ENCODE data around the gene GRK3.

GRK3 gene

GRCh38 chr22:25663654-25664053 lies 99.2 kb downstream of the GRK3 start:
- Histone ChIP-seq H2BK120ac (ENCODE audit: low read depth, low read length) (no peak overlapping the region), H2AK5ac (ENCODE audit: low read depth, low read length) (no peak overlapping the region), H2AFZ (ENCODE audit: low read length) (no peak overlapping the region), H3K79me1 (ENCODE audit: low read depth, low read length) (no peaks in the 10 kb centered on the region), H2BK15ac (ENCODE audit: low read length) (no peak overlapping the region), H3K9ac (ENCODE audit: low read depth, low read length, poor library complexity) (no peak overlapping the region), H2BK5ac (ENCODE audit: low read length) (no peak overlapping the region), H4K91ac (ENCODE audit: low read depth, low read length, poor library complexity) (no peak overlapping the region), H3K4ac (ENCODE audit: low read length) (no peak overlapping the region), H3K18ac (ENCODE audit: low read length) (no peak overlapping the region), H3K9me3 (replicated peaks in 1 of 2; ENCODE audit: control insufficient read depth in 2 of 2, insufficient read depth in 1 of 2, low read depth in 1 of 2, low read length in 2 of 2) (no peaks in the 10 kb centered on the region), H3K27me3 (ENCODE audit: control insufficient read depth in 3 of 3, insufficient read depth in 3 of 3, low read depth in 1 of 3, low read length in 3 of 3) (no peaks in the 10 kb centered on the region), H2BK12ac (ENCODE audit: low read length) (no peak overlapping the region), H3K23ac (ENCODE audit: low read depth, low read length, poor library complexity) (no peak overlapping the region), H3K27ac (replicated peaks; ENCODE audit: low read length) (no peak overlapping the region), H3K14ac (ENCODE audit: low read length) (no peak overlapping the region), H3K4me1 (ENCODE audit: control insufficient read depth in 2 of 2, insufficient read depth in 1 of 2, low read depth in 1 of 2, low read length in 2 of 2) (peaks cover 0 to 2% of the 10 kb centered on the region in 2 donors), H3K36me3 (replicated peaks in 1 of 2; ENCODE audit: control insufficient read depth in 2 of 2, insufficient read depth in 2 of 2, low read length in 2 of 2) (peaks cover 0 to 6% of the 10 kb centered on the region in 2 donors), H4K8ac (ENCODE audit: low read depth, low read length) (no peak overlapping the region), H3K4me3 (ENCODE audit: low read length in 2 of 2) (no peak overlapping the region), H3K4me2 (ENCODE audit: insufficient read depth, low read length, poor library complexity, severe bottlenecking) (no peak overlapping the region)
- no CpG with 5 or more reads among the region's 4 CpGs for WGBS, 2 donors (ENCODE audit: extremely low coverage in 2 of 2, insufficient read length in 2 of 2, insufficient replicate concordance in 1 of 2)
- DNase-seq (ENCODE audit: low spot score): no peak

- Histone ChIP-seq H2BK5ac (ENCODE audit: low read length) (no peak overlapping the region), H4K91ac (ENCODE audit: low read depth, low read length, poor library complexity) (no peak overlapping the region), H3K18ac (ENCODE audit: low read length) (no peak overlapping the region), H3K4me3 (ENCODE audit: low read length in 2 of 2) (no peak overlapping the region), H3K27ac (replicated peaks; ENCODE audit: low read length) (no peak overlapping the region), H3K79me1 (ENCODE audit: low read depth, low read length) (no peaks in the 10 kb centered on the region), H3K4me1 (ENCODE audit: control insufficient read depth in 2 of 2, insufficient read depth in 1 of 2, low read depth in 1 of 2, low read length in 2 of 2) (peaks cover 0 to 3% of the 10 kb centered on the region in 2 donors), H2AK5ac (ENCODE audit: low read depth, low read length) (no peak overlapping the region), H4K8ac (ENCODE audit: low read depth, low read length) (no peak overlapping the region), H3K4me2 (ENCODE audit: insufficient read depth, low read length, poor library complexity, severe bottlenecking) (no peak overlapping the region), H3K27me3 (ENCODE audit: control insufficient read depth in 3 of 3, insufficient read depth in 3 of 3, low read depth in 1 of 3, low read length in 3 of 3) (no peaks in the 10 kb centered on the region), H3K14ac (ENCODE audit: low read length) (no peak overlapping the region), H2BK120ac (ENCODE audit: low read depth, low read length) (no peak overlapping the region), H3K36me3 (replicated peaks in 1 of 2; ENCODE audit: control insufficient read depth in 2 of 2, insufficient read depth in 2 of 2, low read length in 2 of 2) (peaks cover 0 to 6% of the 10 kb centered on the region in 2 donors), H3K4ac (ENCODE audit: low read length) (no peak overlapping the region), H2BK12ac (ENCODE audit: low read length) (no peak overlapping the region), H3K23ac (ENCODE audit: low read depth, low read length, poor library complexity) (no peak overlapping the region), H3K9ac (ENCODE audit: low read depth, low read length, poor library complexity) (no peak overlapping the region), H2BK15ac (ENCODE audit: low read length) (no peak overlapping the region), H3K9me3 (replicated peaks in 1 of 2; ENCODE audit: control insufficient read depth in 2 of 2, insufficient read depth in 1 of 2, low read depth in 1 of 2, low read length in 2 of 2) (no peaks in the 10 kb centered on the region), H2AFZ (ENCODE audit: low read length) (no peak overlapping the region)
- no CpG with 5 or more reads among the region's 8 CpGs for WGBS, 2 donors (ENCODE audit: extremely low coverage in 2 of 2, insufficient read length in 2 of 2, insufficient replicate concordance in 1 of 2)
- DNase-seq (ENCODE audit: low spot score): no peak
Observed at GRCh38 chr22:25666308-25666707, 101.8 kb downstream of the GRK3 start.

DNA sequence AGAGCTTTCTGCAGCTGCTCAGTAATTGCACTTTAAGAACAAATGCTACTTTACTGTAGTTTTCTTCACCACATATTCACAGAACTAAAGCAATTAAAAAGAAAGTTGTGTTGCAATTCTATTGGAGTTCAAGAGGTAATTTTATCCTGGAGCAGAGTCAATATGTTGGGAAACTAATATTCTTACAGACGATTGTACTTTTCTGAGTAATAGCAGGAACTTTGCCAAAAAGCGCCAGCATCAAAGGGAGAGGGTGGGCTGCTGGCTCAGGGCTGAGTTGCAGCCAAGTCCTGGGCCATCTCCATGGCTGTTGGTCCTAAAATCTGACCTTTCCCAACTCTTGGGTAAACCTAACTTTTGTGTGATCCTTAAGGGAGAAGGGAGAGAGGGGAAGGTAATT lies 104.0 kb downstream of the GRK3 start:
- no peak overlapping the region for H3K4me3 ChIP-seq (ENCODE audit: low read length in 2 of 2)
- no peak overlapping the region for H3K4me2 ChIP-seq (ENCODE audit: insufficient read depth, low read length, poor library complexity, severe bottlenecking)
- H3K79me1 ChIP-seq (ENCODE audit: low read depth, low read length): no peaks in the 10 kb centered on the region
- no peak overlapping the region for H3K9ac ChIP-seq (ENCODE audit: low read depth, low read length, poor library complexity)
- H3K14ac ChIP-seq (ENCODE audit: low read length): no peak overlapping the region
- no peak overlapping the region for H3K27ac ChIP-seq (replicated peaks; ENCODE audit: low read length)
- peaks cover 0 to 3% of the 10 kb centered on the region in 2 donors for H3K4me1 ChIP-seq (ENCODE audit: control insufficient read depth in 2 of 2, insufficient read depth in 1 of 2, low read depth in 1 of 2, low read length in 2 of 2)
- H4K91ac ChIP-seq (ENCODE audit: low read depth, low read length, poor library complexity): no peak overlapping the region
- H2BK12ac ChIP-seq (ENCODE audit: low read length): no peak overlapping the region
- H2BK5ac ChIP-seq (ENCODE audit: low read length): no peak overlapping the region
- H2BK120ac ChIP-seq (ENCODE audit: low read depth, low read length): no peak overlapping the region
- WGBS, 2 donors (ENCODE audit: extremely low coverage in 2 of 2, insufficient read length in 2 of 2, insufficient replicate concordance in 1 of 2): no CpG with 5 or more reads among the region's 2 CpGs
- H4K8ac ChIP-seq (ENCODE audit: low read depth, low read length): no peak overlapping the region
- DNase-seq (ENCODE audit: low spot score): no peak
- H3K9me3 ChIP-seq (replicated peaks in 1 of 2; ENCODE audit: control insufficient read depth in 2 of 2, insufficient read depth in 1 of 2, low read depth in 1 of 2, low read length in 2 of 2): no peaks in the 10 kb centered on the region
- H2BK15ac ChIP-seq (ENCODE audit: low read length): no peak overlapping the region
- no peaks in the 10 kb centered on the region for H3K27me3 ChIP-seq (ENCODE audit: control insufficient read depth in 3 of 3, insufficient read depth in 3 of 3, low read depth in 1 of 3, low read length in 3 of 3)
- peaks cover 0 to 6% of the 10 kb centered on the region in 2 donors for H3K36me3 ChIP-seq (replicated peaks in 1 of 2; ENCODE audit: control insufficient read depth in 2 of 2, insufficient read depth in 2 of 2, low read length in 2 of 2)
- no peak overlapping the region for H3K23ac ChIP-seq (ENCODE audit: low read depth, low read length, poor library complexity)
- H3K18ac ChIP-seq (ENCODE audit: low read length): no peak overlapping the region
- no peak overlapping the region for H2AFZ ChIP-seq (ENCODE audit: low read length)
- no peak overlapping the region for H3K4ac ChIP-seq (ENCODE audit: low read length)
- no peak overlapping the region for H2AK5ac ChIP-seq (ENCODE audit: low read depth, low read length)

- no peak overlapping the region for H2BK12ac ChIP-seq (ENCODE audit: low read length)
- no peaks in the 10 kb centered on the region for H3K27me3 ChIP-seq (ENCODE audit: control insufficient read depth in 3 of 3, insufficient read depth in 3 of 3, low read depth in 1 of 3, low read length in 3 of 3)
- no CpG with 5 or more reads among the region's 5 CpGs for WGBS, 2 donors (ENCODE audit: extremely low coverage in 2 of 2, insufficient read length in 2 of 2, insufficient replicate concordance in 1 of 2)
- H3K79me1 ChIP-seq (ENCODE audit: low read depth, low read length): no peaks in the 10 kb centered on the region
- H3K23ac ChIP-seq (ENCODE audit: low read depth, low read length, poor library complexity): no peak overlapping the region
- no peak overlapping the region for H3K27ac ChIP-seq (replicated peaks; ENCODE audit: low read length)
- no peak overlapping the region for H4K8ac ChIP-seq (ENCODE audit: low read depth, low read length)
- no peak overlapping the region for H2AFZ ChIP-seq (ENCODE audit: low read length)
- H2BK120ac ChIP-seq (ENCODE audit: low read depth, low read length): no peak overlapping the region
- no peak overlapping the region for H2BK15ac ChIP-seq (ENCODE audit: low read length)
- no peak overlapping the region for H4K91ac ChIP-seq (ENCODE audit: low read depth, low read length, poor library complexity)
- no peak overlapping the region for H3K18ac ChIP-seq (ENCODE audit: low read length)
- H3K4me3 ChIP-seq (ENCODE audit: low read length in 2 of 2): peak overlapping the region in 1 of 2 donors; percentile 4
- H3K36me3 ChIP-seq (replicated peaks in 1 of 2; ENCODE audit: control insufficient read depth in 2 of 2, insufficient read depth in 2 of 2, low read length in 2 of 2): peaks cover 0 to 13% of the 10 kb centered on the region in 2 donors
- no peak overlapping the region for H2BK5ac ChIP-seq (ENCODE audit: low read length)
- H3K9me3 ChIP-seq (replicated peaks in 1 of 2; ENCODE audit: control insufficient read depth in 2 of 2, insufficient read depth in 1 of 2, low read depth in 1 of 2, low read length in 2 of 2): no peaks in the 10 kb centered on the region
- no peak overlapping the region for H3K14ac ChIP-seq (ENCODE audit: low read length)
- H2AK5ac ChIP-seq (ENCODE audit: low read depth, low read length): no peak overlapping the region
- no peak overlapping the region for H3K9ac ChIP-seq (ENCODE audit: low read depth, low read length, poor library complexity)
- no peak overlapping the region for H3K4ac ChIP-seq (ENCODE audit: low read length)
- H3K4me2 ChIP-seq (ENCODE audit: insufficient read depth, low read length, poor library complexity, severe bottlenecking): no peak overlapping the region
- DNase-seq (ENCODE audit: low spot score): no peak
- peaks cover 0 to 3% of the 10 kb centered on the region in 2 donors for H3K4me1 ChIP-seq (ENCODE audit: control insufficient read depth in 2 of 2, insufficient read depth in 1 of 2, low read depth in 1 of 2, low read length in 2 of 2)
Observed at GRCh38 chr22:25669253-25670069, 105.0 kb downstream of the GRK3 start.

Measured in neuronal stem cell (in vitro differentiated cells).